ENCODE results near the gene CPLX4. TPM values are rescaled to one million over a fixed set of nuclear protein-coding genes. Genes with fewer than 3 reads are reported as not detected.

CPLX4 gene
- total RNA-seq, 4 donors from 2014 or later: not detected

DNA sequence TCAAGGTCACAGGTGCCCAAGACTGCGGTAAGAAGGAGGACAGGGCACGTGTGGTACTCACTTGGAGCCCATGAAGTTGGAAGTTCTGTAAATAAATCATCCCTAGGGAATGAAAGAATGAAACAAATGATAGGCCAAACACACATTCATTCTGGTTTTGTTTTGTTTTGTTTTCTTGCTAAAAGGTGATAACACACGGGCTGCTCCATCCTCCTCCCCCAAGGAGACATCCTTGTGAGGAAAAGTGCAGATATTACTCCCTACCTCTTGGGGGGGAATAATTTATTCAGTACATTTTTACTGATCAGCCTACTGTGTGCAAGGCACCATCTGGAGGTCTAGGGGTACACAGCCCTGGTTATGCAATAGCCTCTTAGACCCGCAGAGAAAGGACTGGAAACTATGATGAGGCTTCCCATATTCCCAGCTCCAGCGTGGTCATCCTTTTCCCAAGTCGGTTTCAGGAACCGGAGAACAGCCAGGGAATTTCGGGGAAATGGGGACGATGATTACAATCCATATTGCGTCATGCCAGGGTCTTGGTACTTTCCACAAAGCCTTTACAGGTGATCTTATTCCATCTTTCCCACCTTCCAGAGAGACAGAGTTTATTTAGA, 51.5 kb downstream of the CPLX4 start:
- Histone ChIP-seq H3K9me3 (peaks cover 0 to 4% (median 0%) of the 10 kb centered on the region in 4 donors), H3K36me3 (no peaks in the 10 kb centered on the region), H3K4me1 (peaks cover 0 to 45% (median 3%) of the 10 kb centered on the region in 4 donors), H3K4me3 (no peak overlapping the region), H3K27me3 (peaks cover 0 to 97% of the 10 kb centered on the region in 2 donors), H3K27ac (no peak overlapping the region)
- WGBS, 2 donors: 7 to 11% methylated on average over 10 of the region's 10 CpGs
- no peak for DNase-seq (ENCODE audit: low spot score in 2 of 2)
- no peak for TF ChIP-seq EP300 (IDR thresholded peaks at IDR 0.05)

- peaks cover 0 to 6% (median 0%) of the 10 kb centered on the region in 4 donors for H3K9me3 ChIP-seq
- peaks cover 0 to 45% (median 2%) of the 10 kb centered on the region in 4 donors for H3K4me1 ChIP-seq
- no peak overlapping the region for H3K4me3 ChIP-seq
- no peak overlapping the region for H3K27ac ChIP-seq
- WGBS, 2 donors: 20 to 27% methylated on average over 1 of the region's 1 CpG
- no peak for DNase-seq (ENCODE audit: low spot score in 2 of 2)
- H3K36me3 ChIP-seq: no peaks in the 10 kb centered on the region
- no peak for TF ChIP-seq POLR2A (IDR thresholded peaks at IDR 0.05)
- no peak for TF ChIP-seq CTCF (IDR thresholded peaks at IDR 0.05)
- peaks cover 0 to 92% of the 10 kb centered on the region in 2 donors for H3K27me3 ChIP-seq
These were observed 52.0 kb downstream of the CPLX4 start for GRCh38 chr18:59266459-59266858.

DNA sequence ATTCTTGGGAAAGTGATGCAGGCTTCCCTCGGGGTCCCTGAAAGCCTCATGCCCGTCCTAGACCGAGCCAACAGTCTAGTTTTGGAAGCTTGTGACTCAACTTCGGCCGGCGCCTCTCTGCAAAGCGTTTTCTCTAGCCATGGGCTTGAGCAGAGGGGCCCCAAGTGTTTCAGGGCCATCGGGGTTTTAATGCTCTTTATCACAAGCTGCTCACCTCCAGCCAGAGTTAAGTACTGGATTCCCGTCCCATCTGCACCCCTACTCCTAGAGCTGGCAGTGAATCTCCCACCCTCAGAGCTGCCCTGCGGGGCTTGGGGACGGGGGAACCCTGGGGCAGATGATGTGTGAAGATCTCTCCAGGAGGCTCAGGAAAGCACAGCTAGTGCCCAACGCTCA, 52.5 kb downstream of the CPLX4 start:
- Histone ChIP-seq H3K36me3 (no peaks in the 10 kb centered on the region), H3K9me3 (peaks cover 0 to 7% (median 0%) of the 10 kb centered on the region in 4 donors), H3K4me3 (no peak overlapping the region), H3K27ac (no peak overlapping the region), H3K4me1 (peaks cover 0 to 45% (median 2%) of the 10 kb centered on the region in 4 donors), H3K27me3 (peaks cover 0 to 87% of the 10 kb centered on the region in 2 donors)
- TF ChIP-seq EP300 (IDR thresholded peaks at IDR 0.05) (no peak), POLR2A (IDR thresholded peaks at IDR 0.05) (no peak)
- no peak for DNase-seq (ENCODE audit: low spot score in 2 of 2)
- WGBS, 2 donors: 10 to 16% methylated on average over 12 of the region's 12 CpGs

- Histone ChIP-seq H3K27me3 (peaks cover 0 to 81% of the 10 kb centered on the region in 2 donors), H3K27ac (no peak overlapping the region), H3K36me3 (no peaks in the 10 kb centered on the region), H3K4me1 (peaks cover 0 to 45% (median 2%) of the 10 kb centered on the region in 4 donors), H3K4me3 (peak overlapping the region in 1 of 4 donors; percentile 27), H3K9me3 (peaks cover 0 to 7% (median 0%) of the 10 kb centered on the region in 4 donors)
- DNase-seq (ENCODE audit: low spot score in 2 of 2): no peak
- TF ChIP-seq POLR2A (IDR thresholded peaks at IDR 0.05): no peak
- WGBS, 2 donors: 2 to 3% methylated on average over 16 to 34 of the region's 38 CpGs
These were observed 53.0 kb downstream of the CPLX4 start for GRCh38 chr18:59265246-59265973.

DNA sequence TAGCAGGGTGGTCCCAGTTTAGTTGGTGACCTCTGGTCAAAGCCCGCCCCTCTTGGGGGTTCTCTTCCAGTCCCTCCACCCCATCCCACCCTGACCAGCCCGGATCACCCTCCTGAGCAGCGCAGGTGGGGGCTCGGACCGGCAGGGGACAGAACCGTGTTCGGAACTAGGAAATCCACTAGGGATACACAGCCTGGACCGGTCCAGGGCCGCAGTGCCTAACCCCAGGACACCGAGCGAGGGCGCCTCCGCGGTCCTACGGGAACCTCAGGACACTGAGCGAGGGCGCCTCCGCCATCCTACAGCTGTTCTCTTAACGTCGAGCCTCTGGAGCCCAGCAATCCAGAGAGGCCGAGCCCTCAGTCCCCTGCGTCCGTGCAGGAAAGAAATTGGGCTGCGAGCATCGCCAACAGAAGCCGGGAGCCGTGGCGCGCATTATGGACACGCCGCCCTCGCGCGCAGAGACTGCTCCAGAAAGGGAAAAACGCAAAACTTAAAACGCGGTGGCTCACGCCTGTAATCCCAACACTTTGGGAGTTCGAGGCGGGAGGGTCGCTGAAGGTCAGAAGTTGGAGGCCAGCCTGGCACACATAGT, 53.7 kb downstream of the CPLX4 start:
- no peak for DNase-seq (ENCODE audit: low spot score in 2 of 2)
- Histone ChIP-seq H3K27me3 (peaks cover 0 to 75% of the 10 kb centered on the region in 2 donors), H3K4me3 (no peak overlapping the region), H3K36me3 (no peaks in the 10 kb centered on the region), H3K27ac (no peak overlapping the region), H3K9me3 (peaks cover 0 to 7% (median 0%) of the 10 kb centered on the region in 4 donors), H3K4me1 (peaks cover 0 to 42% (median 2%) of the 10 kb centered on the region in 4 donors)
- TF ChIP-seq EP300 (IDR thresholded peaks at IDR 0.05) (no peak), CTCF (IDR thresholded peaks at IDR 0.05) (no peak), POLR2A (IDR thresholded peaks at IDR 0.05) (no peak)
- WGBS, 2 donors: 3 to 7% methylated on average over 26 to 41 of the region's 41 CpGs

- Histone ChIP-seq H3K4me1 (peaks cover 0 to 36% (median 2%) of the 10 kb centered on the region in 4 donors), H3K9me3 (peaks cover 0 to 7% (median 0%) of the 10 kb centered on the region in 4 donors), H3K27me3 (peaks cover 0 to 69% of the 10 kb centered on the region in 2 donors), H3K4me3 (no peak overlapping the region), H3K36me3 (no peaks in the 10 kb centered on the region), H3K27ac (no peak overlapping the region)
- no peak for DNase-seq (ENCODE audit: low spot score in 2 of 2)
- TF ChIP-seq CTCF (IDR thresholded peaks at IDR 0.05): no peak
- no peak for TF ChIP-seq EP300 (IDR thresholded peaks at IDR 0.05)
- no peak for TF ChIP-seq POLR2A (IDR thresholded peaks at IDR 0.05)
- 3 to 12% methylated on average over 11 to 17 of the region's 17 CpGs for WGBS, 2 donors
These were observed 54.3 kb downstream of the CPLX4 start for GRCh38 chr18:59264121-59264571.

Data from tibial nerve (tissue), 4 donors.